ENCODE results near the gene PDXK. TPM values are rescaled to one million over a fixed set of nuclear protein-coding genes. Genes with fewer than 3 reads are reported as not detected.
A peak's percentile ranks its signal among the peaks of the same experiment; 100 is the strongest.

The PDXK gene
- total RNA-seq, 1 donor from 2014 or later: 87.0 TPM

GRCh38 chr21:43740497-43741156 lies 21.7 kb downstream of the PDXK start:
- peak; percentile 50 for DNase-seq (ENCODE audit: low read depth)

- DNase-seq (ENCODE audit: low read depth): no peak
Measured at GRCh38 chr21:43741423-43742096, 22.6 kb downstream of the PDXK start.

- DNase-seq (ENCODE audit: low read depth): no peak
Measured at GRCh38 chr21:43743947-43744346, 25.0 kb downstream of the PDXK start.

GRCh38 chr21:43744725-43745124 lies 25.8 kb downstream of the PDXK start:
- no peak for DNase-seq (ENCODE audit: low read depth)

- DNase-seq (ENCODE audit: low read depth): no peak
Measured at GRCh38 chr21:43745772-43746517, 27.0 kb downstream of the PDXK start.

GRCh38 chr21:43748622-43749021 lies 29.7 kb downstream of the PDXK start:
- no peak for DNase-seq (ENCODE audit: low read depth)

GRCh38 chr21:43749651-43750262 lies 30.8 kb downstream of the PDXK start:
- no peak for DNase-seq (ENCODE audit: low read depth)

- DNase-seq (ENCODE audit: low read depth): no peak
Measured at GRCh38 chr21:43750339-43751033, 31.6 kb downstream of the PDXK start.

GRCh38 chr21:43751955-43752591 lies 33.1 kb downstream of the PDXK start:
- no peak for DNase-seq (ENCODE audit: low read depth)

GRCh38 chr21:43752758-43753438 lies 34.0 kb downstream of the PDXK start:
- DNase-seq (ENCODE audit: low read depth): no peak

GRCh38 chr21:43753439-43753799 lies 34.5 kb downstream of the PDXK start:
- DNase-seq (ENCODE audit: low read depth): no peak

GRCh38 chr21:43754948-43755781 lies 36.2 kb downstream of the PDXK start:
- DNase-seq (ENCODE audit: low read depth): no peak

- no peak for DNase-seq (ENCODE audit: low read depth)
Measured at GRCh38 chr21:43755820-43756594, 37.1 kb downstream of the PDXK start.

GRCh38 chr21:43757601-43758000 lies 38.7 kb downstream of the PDXK start:
- DNase-seq (ENCODE audit: low read depth): no peak

GRCh38 chr21:43758111-43758641 lies 39.2 kb downstream of the PDXK start:
- DNase-seq (ENCODE audit: low read depth): peak; percentile 77

GRCh38 chr21:43758811-43759210 lies 39.9 kb downstream of the PDXK start:
- no peak for DNase-seq (ENCODE audit: low read depth)

GRCh38 chr21:43759651-43760050 lies 40.7 kb downstream of the PDXK start:
- DNase-seq (ENCODE audit: low read depth): no peak

GRCh38 chr21:43760391-43760958 lies 41.5 kb downstream of the PDXK start:
- DNase-seq (ENCODE audit: low read depth): no peak

Measured in myocyte (in vitro differentiated cells).